HG02973 (cell line): ENCODE data around the gene MARK3.
"Not testable (repeated sequence)": the region's sequence is repeated elsewhere in the genome, so short reads cannot be mapped to it uniquely, and the experiment has no call there.

Experiments
- ATAC-seq: cut with Tn5 transposase; IDR thresholded peaks from one replicate; pipeline ENCODE4 v1.9.1; 2021; ENCODE audit warnings: moderate library complexity; ENCODE audit not compliant: unreplicated experiment

Gene MARK3

DNA sequence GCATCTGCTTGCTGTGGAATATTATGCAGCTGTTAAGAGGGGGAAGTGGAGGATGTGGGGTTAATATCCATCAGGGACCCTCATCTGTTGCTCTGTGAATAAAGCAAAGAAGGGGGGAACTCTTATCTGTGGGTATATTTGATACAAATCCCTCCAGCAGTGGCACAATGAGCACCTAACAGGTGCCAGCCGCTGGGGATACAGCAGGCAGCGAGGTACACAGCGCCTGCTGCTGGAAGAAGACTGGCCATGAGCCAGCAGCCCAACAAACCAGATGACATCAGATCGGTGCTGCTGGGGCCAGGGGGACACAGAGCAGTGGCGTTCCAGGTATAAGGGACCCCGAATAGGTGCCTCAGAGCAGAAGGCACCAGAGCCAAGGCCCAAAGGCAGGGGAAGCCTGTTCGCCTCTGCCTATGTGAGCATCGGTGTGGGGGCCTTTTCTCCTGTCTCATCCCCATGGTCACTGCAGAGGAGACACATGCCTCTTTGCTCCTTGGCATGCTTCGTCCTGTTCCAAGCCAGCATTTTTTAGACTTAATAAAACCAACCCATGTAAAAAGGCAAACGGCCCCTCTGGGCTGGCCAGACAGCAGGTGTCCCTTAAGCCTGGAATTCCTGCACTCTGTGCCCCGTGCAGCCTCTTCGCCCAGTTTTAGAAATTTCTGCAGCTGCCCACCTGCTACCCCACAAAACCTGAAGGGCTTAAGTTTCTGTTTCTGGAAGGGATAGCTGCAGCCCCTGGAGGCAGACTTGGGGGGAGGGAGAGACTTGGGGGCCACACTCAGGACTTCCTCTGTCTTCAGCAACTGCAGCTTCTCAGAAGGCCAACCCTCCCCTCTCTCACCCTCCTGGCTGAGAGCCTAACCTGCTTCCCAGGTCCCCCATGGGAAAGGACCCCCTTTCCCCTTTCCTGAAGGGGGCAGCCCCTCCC, 139.1 kb downstream of the MARK3 start:
- no peak for ATAC-seq

DNA sequence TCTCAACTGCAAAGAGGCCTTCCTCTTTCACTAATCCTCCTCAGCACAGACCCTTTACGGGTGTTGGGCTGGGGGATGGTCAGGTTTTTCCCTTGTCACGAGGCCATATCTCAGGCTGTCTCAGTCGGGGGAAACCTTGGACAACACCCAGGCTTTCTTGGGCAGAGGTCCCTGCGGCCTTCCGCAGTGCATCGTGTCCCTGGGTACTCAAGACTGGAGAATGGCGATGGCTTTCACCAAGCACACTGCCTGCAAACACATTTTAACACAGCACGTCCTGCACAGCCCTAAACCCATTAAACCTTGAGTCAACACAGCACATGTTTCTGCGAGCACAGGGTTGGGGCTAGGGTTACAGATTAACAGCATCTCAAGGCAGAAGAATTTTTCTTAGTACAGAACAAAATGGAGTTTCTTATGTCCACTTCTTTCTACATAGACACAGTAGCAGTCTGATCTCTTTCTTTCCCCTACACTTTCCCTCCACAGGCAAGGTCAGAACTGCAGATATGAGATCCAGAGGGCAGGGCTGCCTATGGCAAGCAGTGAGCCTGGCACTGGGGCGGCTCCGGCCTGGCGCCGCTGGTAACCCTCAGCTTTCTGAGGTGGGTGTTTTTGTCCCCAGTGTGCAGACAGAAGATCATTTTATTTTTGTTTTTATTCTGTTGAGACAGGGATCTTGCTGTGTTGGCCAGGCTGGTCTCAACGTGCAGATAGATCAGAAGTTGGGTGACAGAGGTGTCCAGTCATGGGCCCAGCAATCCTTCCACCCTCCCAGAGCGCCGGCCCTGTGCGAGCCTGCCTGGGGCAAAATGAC, 140.4 kb downstream of the MARK3 start:
- ATAC-seq = not testable (repeated sequence)

DNA sequence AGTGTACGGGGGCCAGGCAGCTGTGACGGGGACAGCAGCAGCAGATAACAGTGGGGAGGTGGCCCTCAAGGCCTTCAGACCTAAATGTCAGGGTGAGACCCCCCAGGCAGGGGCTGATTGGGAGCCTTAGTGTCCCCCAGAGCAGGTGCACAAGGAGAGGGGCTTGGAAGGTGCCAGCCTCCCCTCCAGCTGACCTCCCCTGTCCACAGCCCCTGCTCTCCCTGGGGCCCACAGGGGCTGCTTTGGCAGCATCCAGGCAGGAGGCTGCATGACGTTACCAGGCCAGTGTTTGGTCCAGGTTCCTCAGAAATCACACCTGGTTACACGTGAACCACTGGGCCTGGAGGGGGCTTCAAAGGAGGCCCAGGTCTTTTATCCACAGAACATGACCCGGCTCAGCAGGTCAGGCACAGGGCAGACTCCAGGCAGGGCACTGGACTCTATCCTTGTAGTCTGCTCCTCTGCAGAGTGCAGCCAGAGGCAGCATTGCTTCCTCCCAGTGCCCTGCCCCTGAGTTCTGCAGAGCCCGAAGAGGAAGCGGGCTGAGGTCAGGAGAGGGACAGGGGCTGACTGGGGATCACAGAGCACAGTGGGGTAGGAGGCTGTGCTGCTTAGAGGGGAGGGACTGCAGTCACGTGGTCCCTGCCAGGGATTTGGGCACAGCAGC, 141.2 kb downstream of the MARK3 start:
- ATAC-seq = no peak

DNA sequence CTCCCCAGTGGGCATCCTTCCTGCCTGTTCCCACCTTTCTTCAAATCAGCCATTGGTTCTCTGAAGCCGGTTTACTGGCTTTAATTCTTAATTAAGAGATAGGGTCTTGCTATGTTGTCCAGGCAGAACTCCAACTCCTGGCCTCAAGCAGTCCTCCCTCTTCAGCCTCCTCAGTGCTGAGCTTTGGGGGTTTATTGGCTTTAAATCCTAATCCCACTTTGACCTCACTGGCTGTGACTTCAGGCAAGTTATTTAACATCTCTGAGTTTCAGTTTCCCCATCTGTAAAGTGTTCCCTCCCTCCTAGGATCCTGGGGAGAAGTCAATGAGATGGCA, 141.7 kb downstream of the MARK3 start:
- no peak for ATAC-seq

DNA sequence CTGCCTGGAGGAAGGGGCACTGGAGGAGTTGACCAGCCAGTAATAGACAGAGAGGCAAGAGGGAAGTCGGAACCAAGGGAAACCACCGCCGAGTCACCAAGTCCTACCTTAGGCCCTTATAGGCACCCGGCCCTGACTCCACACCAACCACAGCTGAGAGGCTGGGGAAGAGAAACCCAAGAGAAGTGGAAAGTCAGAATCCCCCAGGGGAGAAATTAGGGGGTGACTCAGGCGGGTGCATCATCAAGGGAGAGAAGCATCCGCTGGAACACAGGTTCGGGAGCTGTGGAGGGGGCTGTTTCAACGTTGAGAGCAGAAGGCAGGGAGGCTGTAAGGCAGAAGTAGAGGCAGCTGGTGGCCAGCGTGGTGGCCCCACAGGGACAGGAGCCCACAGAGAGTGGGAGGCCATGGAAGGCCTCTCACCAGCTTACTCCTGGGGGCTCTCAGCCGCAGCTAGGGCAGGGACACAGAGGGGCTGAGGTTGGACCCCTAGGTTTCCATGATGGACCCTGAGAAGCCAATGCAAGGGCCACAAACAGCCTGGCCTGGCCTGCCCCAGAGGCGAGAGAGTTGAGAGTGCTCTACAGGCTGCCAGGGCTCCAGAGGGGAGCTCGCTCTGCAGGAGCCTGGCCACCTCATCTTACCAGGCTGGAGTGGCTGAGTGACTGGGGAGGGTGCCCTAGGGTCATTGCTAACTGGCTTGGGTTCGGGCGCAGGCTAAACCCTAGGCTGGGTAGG, 142.4 kb downstream of the MARK3 start:
- ATAC-seq = peak; percentile 51

DNA sequence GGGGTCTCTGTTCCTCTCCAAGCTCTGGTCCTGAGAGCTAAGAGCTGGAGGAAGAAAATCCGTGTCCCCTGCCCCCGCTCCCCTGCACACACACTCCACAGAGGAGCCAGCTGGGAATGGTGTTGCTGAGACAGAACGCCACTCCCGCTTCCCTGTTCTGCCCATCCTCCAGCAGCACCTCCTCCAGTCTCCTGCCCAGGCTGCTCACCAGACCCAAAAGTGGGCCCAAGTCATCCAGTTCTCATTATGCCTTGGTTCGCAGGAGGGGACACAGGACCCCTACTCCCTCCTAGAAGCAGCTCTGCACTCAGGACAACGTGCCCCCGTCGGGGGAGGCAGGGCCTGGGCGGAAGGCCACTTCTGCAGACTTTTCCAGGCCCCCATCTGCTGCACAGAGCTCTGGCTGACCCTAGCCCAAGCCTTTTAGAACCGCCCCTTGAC, 143.0 kb downstream of the MARK3 start:
- ATAC-seq = no peak

DNA sequence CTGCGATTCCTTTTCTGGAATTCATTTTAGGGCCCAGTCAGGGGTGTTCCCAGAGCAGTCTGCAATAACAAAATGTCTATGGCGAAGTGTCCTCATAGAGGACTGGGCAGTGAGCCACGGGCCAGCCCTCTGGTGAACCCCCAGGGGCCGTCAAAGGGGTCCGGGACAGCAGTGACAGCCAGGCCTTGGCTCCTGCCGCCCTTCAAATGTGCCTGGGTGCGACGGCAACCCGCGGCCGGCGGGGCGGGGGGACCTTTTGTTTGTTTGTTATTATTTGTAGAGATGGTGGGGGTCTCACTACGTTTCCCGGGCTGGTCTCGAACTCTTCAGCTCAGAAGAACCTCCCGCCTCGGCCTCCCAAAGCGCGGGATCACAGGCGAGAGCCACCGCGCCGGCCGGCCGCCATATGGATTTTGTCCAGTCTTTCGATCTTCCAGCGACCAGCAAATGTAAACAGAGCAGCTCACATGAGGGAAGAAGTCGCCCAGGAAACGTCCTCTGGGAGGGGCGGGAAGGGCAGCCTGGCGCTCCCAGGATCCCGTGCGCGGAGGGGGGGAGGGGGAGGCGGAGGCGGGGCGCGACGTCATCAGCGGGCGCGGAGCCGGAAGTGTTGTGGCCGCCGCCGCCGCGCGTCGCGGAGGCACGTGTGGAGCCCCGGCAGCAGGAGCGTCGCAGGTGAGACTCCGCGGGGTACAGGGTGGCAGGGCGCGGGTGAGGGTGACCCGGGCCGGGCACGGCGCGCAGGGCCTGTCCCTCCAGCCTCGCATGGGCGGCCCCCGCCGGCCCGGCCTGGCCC, 143.6 kb downstream of the MARK3 start, which contains the start of gene TRMT61A:
Gene TRMT61A (plus strand): TSS at position 610 of the 796 bp plus-strand sequence. CDS start 783 bp downstream, outside the sequence.
- no peak for ATAC-seq

DNA sequence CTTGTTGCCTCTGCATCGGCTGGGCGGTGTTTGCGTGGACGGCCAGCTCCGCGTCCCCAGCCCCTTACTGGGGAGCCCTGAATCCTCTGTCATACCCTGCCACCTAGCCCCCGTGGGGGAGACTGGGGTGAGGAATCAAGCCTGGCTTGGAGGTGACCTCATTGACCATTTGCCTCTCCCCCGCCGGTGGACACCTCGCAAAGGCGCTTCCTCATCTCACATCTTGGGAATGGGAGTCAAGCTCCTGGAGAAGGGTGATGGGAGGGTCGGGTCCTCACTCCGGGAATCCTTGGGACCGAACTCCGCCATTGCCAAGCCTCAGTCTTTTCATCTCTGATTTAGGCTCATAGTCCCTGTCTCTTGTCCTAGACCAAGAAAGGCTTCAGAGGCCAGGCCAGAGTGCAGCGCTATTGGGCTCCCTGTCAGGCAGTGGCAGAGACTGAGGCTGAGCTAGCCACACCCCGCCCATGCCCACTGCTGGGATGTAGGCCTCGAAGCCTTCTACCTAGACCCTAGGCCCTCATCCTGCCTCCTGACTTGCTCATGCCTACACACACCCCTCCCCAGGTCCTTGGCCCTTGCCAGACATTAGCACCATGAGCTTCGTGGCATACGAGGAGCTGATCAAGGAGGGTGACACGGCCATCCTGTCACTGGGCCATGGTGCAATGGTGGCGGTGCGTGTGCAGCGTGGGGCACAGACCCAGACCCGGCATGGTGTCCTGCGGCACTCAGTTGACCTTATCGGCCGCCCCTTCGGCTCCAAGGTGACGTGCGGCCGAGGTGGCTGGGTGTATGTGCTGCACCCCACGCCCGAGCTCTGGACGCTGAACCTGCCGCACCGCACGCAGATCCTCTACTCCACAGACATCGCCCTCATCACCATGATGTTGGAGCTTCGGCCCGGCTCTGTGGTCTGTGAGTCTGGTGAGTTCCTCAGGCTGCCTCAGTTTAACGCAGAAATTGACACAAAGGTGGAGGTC, 144.5 kb downstream of the MARK3 start:
- ATAC-seq = no peak

DNA sequence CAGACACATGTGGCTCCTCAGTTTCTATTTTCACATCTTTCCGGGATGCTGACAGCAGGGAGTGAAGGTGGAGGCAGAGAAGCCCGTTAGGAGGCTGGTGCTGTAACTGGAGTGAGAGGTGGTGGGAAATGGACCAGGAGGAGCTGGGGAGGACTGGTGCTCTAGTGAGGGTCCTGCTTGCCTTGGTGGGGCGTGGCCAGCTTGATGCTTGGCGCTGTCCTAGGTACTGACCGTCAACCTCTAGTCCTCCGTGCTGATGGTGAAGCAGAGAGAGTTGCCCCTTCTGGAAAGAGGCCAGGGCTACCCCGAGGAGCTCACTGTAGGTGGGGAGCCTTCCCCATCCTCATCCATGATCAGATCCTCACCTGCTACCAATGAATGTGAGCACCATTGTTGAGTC, 145.2 kb downstream of the MARK3 start:
- ATAC-seq = no peak

DNA sequence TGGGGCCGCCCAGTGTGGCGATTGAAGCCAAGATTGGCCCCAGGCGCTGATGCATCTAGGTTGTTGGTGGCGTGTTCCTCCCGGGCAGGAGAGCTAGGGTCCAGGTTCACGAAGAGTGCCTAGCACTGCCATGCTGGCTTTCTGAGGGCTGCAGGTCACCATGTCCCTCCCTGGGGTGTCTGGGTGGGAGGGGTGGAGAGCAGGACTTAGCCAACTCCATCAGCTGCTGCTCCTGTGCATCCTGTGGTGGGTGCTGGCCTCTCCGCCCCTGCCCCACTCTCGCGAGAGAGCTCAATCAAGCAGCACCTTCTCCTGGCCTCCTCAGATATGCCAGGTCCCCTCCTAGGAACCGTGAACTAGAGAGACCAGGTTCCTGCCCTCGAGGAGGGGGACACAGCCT, 145.6 kb downstream of the MARK3 start:
- ATAC-seq = no peak

DNA sequence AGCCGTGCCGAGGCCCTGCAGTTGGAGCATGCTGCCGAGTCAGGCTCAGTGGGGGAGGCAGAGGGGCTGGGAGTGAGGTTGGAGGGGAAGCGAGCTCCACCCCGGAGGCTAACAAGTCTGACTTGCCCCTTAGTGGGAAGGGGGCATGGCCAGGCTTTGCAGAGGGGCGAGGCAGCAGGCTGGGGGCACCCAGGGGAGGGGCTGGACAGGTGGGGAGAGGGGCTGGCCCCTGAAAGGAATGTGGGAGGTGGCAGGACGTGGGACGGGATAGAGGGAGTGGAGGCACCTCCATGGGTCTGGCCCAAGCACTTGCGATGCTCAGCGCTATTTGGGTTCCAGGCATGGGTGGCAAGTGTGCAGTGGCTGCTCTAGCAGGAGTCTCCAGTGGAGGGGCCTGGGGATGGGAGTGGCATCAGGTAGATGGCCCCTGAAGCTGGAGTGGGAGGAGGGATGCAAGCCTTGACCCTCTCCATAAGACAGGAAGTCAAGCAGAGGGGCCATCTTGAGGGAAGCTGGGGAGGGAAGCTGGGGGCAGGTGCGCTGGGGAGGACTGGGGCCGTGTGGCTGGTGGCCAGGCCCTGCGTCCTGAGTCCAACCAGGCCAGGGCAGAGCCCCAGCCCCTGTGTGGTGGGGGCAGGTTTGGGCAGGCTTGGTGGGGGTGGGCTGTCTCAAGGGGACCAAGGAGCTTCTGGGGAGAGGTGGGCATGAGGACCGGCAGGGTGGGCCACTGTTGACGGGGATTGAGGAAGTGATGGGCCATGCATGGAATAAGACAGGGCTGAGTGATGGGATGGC, 146.4 kb downstream of the MARK3 start:
- ATAC-seq = no peak

DNA sequence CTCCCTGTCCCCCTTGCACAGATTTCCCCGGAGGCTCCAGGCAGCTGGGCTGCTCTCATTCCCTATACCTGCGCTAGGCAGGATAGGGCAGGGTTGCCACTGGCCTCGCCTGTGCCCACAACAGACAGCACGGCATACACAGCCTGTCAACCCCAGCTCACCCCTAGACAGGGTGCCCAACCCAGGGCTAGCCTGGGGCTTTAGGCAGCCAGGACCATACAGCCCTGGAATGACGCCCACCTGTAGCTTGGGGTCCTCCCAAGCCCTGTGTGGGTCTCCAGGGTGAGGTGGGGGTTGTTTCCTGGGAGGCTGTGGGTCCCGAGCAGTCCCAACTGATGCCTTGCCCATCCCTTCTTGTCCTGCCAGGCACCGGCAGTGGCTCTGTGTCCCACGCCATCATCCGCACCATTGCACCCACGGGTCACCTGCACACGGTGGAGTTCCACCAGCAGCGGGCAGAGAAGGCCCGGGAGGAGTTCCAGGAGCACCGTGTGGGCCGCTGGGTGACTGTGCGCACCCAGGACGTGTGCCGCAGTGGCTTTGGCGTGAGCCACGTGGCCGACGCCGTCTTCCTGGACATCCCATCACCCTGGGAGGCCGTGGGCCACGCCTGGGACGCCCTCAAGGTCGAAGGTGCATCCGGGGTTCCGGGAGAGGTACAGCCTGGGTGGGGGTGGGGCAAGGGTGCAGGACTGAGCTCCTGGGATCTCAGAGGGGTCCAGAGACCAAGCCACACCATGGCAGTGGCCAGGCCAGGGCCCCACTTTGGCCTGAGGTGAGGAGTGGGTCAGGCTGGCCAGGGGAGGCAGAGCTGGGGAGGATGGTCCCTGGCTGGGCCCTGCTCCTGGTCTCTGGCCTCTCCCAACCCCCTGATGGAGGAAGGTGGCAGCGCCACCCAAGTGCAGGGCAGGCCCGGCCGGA, 147.3 kb downstream of the MARK3 start:
- ATAC-seq = no peak

DNA sequence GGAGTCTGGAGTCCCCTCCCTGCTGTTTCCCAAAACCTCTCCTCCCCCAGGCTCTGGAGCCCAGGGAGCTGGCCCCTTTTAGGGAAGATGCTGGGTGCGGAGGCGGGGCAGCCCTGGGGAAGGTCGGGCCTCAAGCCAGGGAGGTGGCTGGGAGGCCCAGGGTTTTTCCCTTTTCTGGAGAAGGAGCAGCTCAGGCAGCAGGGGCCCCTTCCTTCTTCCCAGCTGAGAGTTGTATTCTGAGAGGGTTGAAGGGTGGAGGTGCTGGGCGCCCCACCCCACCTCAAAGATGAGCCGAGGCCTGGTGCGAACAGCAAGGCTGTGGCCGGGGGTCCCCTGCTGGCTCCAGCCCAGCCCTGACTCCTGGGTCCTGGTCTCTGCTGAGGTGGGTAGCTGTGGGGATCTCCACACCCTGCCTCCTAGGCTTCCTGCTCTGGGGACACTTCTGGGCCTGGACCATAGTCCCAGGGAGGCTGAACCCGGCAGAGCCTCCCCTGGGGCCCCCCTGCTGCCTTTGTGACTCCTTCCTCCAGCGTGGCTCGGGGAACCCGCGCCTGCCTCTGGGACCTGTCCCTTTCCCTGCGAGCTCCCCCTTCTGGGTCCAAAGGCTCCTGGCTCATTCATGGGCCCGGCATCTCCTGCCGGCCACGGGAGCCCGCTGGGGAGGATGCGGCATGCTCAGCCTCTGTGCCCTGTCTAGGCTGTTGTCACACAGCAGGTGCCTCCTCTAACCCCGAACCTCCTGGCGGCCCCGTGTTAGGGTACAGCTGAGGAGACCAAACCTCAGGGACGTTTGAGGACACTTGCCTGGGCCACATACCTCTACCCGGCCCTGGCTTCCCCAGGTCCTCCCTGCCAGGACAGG, 148.2 kb downstream of the MARK3 start:
- no peak for ATAC-seq

DNA sequence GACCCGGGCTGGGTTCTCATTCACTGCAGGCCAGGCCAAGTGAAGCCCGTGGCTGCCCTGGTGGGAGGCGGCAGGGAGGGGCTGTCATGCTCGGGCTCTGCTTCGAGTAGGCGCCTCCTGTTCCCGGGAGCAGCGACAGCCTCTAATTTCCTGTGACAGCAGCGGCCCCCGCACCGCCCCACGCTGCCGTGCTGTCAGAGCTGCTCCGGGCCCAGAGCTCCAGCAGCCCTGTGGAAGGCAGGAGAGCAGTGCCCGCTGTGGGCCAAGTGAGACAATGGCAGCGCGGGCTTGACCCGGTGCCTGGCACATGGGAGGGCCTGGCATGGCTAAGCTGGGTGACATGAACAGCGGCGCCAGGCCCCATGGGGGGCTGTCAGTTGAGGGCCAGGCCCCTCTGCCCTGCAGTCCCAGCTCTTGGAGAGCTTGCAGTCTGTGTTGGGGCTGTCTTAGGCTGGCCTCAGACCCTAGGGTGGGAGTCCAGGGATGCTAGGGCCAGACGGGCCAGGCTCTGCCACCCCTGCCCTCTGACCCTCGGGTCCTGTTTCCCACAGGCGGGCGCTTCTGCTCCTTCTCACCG, 148.9 kb downstream of the MARK3 start:
- no peak for ATAC-seq

DNA sequence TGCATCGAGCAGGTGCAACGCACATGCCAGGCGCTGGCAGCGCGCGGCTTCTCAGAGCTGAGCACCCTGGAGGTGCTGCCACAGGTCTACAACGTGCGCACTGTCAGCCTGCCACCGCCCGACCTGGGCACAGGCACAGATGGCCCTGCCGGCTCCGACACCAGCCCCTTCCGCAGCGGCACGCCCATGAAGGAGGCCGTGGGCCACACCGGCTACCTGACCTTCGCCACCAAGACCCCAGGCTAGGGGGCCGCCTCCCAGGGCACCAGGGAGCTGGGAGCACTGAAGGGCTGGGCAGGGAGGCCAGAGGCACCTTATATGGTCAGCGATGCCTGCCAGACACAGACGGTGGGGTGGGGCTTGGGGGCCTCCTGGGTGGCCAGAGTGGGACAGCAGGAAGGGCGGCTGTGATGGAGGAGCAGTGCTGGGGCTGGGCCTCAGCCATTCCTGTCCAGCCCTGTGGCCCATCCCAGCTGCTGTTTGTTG, 149.4 kb downstream of the MARK3 start:
- ATAC-seq = no peak
